Peyer's patch (tissue), 4 donors: ENCODE data around the gene TRAPPC10.

Experiments
- CTCF ChIP-seq, 6 experiments: fragments of 450-650 bp in 4 of 6; fragments of 200-600 bp in 2 of 6; sonication (generic) in 1 of 6; IDR thresholded peaks; one replicate each; pipeline ENCODE4 v1.5.1; 2017 to 2019; ENCODE audit warnings: antibody characterized with exemption in 6 of 6, mild to moderate bottlenecking in 3 of 6, moderate library complexity in 1 of 6
- POLR2A ChIP-seq, 2 donors: fragments of 450-650 bp; IDR thresholded peaks; one replicate each; pipeline ENCODE4 v1.5.1; 2017; ENCODE audit warnings: antibody characterized with exemption in 2 of 2, mild to moderate bottlenecking in 2 of 2, moderate library complexity in 2 of 2

- no peak for TF ChIP-seq CTCF (IDR thresholded peaks at IDR 0.05)
- TF ChIP-seq POLR2A (IDR thresholded peaks at IDR 0.05): no peak
These were observed 58.3 kb downstream of the TRAPPC10 start for GRCh38 chr21:44070391-44070790.
